HepG2 (cell line): Measurements from ENCODE around the gene ZNF132. TPM values are rescaled to one million over a fixed set of nuclear protein-coding genes. Genes with fewer than 3 reads are reported as not detected.

Source experiments
- EEA1 ChIP-seq: sonication (generic); formaldehyde crosslinking; IDR thresholded peaks from 2 replicates; pipeline ENCODE4 v1.5.1; 2020; ENCODE audit warnings: mild to moderate bottlenecking, missing genetic modification reagents, borderline replicate concordance
- MAF1 ChIP-seq: sonication (generic); formaldehyde crosslinking; IDR thresholded peaks from 2 replicates; pipeline ENCODE4 v1.5.0; 2020; ENCODE audit warnings: missing genetic modification reagents, borderline replicate concordance
- NFIB ChIP-seq: sonication (generic); formaldehyde crosslinking; IDR thresholded peaks from 2 replicates; pipeline ENCODE4 v1.9.0; 2021; ENCODE audit warnings: missing genetic modification reagents, mild to moderate bottlenecking, borderline replicate concordance
- RERE ChIP-seq: IDR thresholded peaks from 2 replicates; pipeline ENCODE4 v1.6.1; 2016; ENCODE audit warnings: low read depth, missing genetic modification reagents, missing compliant biosample characterization
- SNAI1 ChIP-seq: sonication (generic); formaldehyde crosslinking; IDR thresholded peaks from 2 replicates; pipeline ENCODE4 v1.5.0; 2020; ENCODE audit warnings: mild to moderate bottlenecking, missing genetic modification reagents, borderline replicate concordance
- TFDP2 ChIP-seq: sonication (generic); formaldehyde crosslinking; IDR thresholded peaks from 2 replicates; pipeline ENCODE4 v1.4.0; 2020; ENCODE audit warnings: missing genetic modification reagents
- ZBTB1 ChIP-seq: sonication (generic); formaldehyde crosslinking; IDR thresholded peaks from 2 replicates; pipeline ENCODE4 v1.4.0; 2020; ENCODE audit warnings: missing genetic modification reagents, borderline replicate concordance
- ZBTB40 ChIP-seq, 2 experiments: fragments of 450-650 bp in 1 of 2; sonication (generic) in 1 of 2; formaldehyde crosslinking in 1 of 2; IDR thresholded peaks; 2 replicates each; pipeline versions ENCODE4 v1.6.1 to v1.8.0; 2016 to 2022; ENCODE audit warnings: antibody characterized with exemption in 1 of 2, mild to moderate bottlenecking in 1 of 2, missing genetic modification reagents in 1 of 2
- ZGPAT ChIP-seq: IDR thresholded peaks from 2 replicates; pipeline ENCODE4 v1.6.1; 2016; ENCODE audit warnings: mild to moderate bottlenecking
- polyA plus RNA-seq, 8 experiments: library from polyadenylated mRNA; depleted of rRNA in 3 of 8; stranded (reverse) in 7 of 8; unstranded in 1 of 8; fragments of >200 nt; fragmentation: Illumina TruSeq in 4 of 8; extraction: Trizol in 4 of 8; gene quantifications; 2 replicates each; pipeline versions ENCODE4 v1.2.1 to v1.2.3, GENCODE V29; 2011 to 2016; ENCODE audit warnings: low read depth in 4 of 8, missing spikeins in 1 of 8, mixed read lengths in 1 of 8; ENCODE audit not compliant: insufficient read depth in 1 of 8
- total RNA-seq, 5 experiments: library from RNA; depleted of rRNA; stranded (reverse); fragments of >200 nt; fragmentation: Illumina TruSeq; extraction: Trizol; gene quantifications; 2 replicates each; pipeline ENCODE4 v1.2.3, GENCODE V29; 2016; ENCODE audit warnings: low read depth in 1 of 5

ZNF132 gene
- total and polyA plus RNA-seq, 2 of the 13 experiments (the other 11 are each of a cell fraction or from before 2014, with no cell fraction given): not detected

- TF ChIP-seq RERE (CRISPR knock-in tag) (0 out of 2 replicates have a peak, but pooled peaks have one; percentile 22), EEA1 (CRISPR knock-in tag) (no peak), ZBTB1 (CRISPR knock-in tag) (no peak), ZBTB40 (IDR thresholded peaks at IDR 0.05) (no peak), ZBTB40 (CRISPR knock-in tag; IDR thresholded peaks at IDR 0.05) (peak; percentile 40; the same call in 1 of the 2 replicates), ZGPAT (CRISPR knock-in tag) (peak; percentile 72), TFDP2 (peak; percentile 85), SNAI1 (CRISPR knock-in tag) (no peak), MAF1 (CRISPR knock-in tag) (no peak), NFIB (CRISPR knock-in tag) (no peak)
These were observed 27.0 kb upstream of the ZNF132 start, which contains the start of gene ZNF324 (continued) for GRCh38 chr19:58466760-58467589.
